Spleen (tissue), 7 donors: ENCODE results near the gene CPXM2.

ENCODE experiments used
- POLR2A ChIP-seq, 3 donors: fragments of 450-650 bp; IDR thresholded peaks; one replicate each; pipeline ENCODE4 v1.5.1; 2017; ENCODE audit warnings: antibody characterized with exemption in 3 of 3, mild to moderate bottlenecking in 1 of 3
- TF ChIP-seq, protein P1 (sequence below), 11 experiments: fragments of 200-600 bp in 7 of 11; fragments of 450-650 bp in 4 of 11; sonication (generic) in 4 of 11; IDR thresholded peaks in 8 of 11; conservative IDR thresholded peaks in 3 of 11; 1 replicate in 7 of 11; 2 replicates in 4 of 11; pipeline versions ENCODE4 v1.4.0 to v1.8.0; 2016 to 2021; ENCODE audit warnings: antibody characterized with exemption in 11 of 11, inconsistent platforms in 4 of 11, mild to moderate bottlenecking in 1 of 11
- donor health status: DM: no; HTN: no; CAD: no; lungs with moderate emphysema.
- donor health status: DM: no; HTN: no; CAD: no.
- donor health status: DM: no; HTN: no; CAD: no.

DNA sequence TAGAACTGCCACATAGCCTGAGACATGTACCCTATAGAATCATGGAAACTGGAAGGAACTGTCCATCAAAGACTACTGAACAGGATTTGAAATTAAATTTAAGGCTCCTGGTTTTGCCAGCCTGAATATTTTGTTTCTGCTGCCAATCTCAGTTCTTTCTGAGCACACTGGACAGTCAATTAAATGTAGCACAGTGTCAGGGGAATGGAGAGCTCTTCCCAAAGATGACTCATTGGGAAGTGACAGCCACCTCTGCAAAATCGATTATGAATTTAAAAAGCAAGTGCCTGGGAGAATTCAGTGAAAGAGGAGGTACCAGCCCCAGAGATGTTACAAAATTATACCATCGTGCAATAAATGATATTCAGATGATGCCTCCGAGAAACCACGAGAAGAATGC lies 47.8 kb downstream of the CPXM2 start:
- TF ChIP-seq, protein P1, sequence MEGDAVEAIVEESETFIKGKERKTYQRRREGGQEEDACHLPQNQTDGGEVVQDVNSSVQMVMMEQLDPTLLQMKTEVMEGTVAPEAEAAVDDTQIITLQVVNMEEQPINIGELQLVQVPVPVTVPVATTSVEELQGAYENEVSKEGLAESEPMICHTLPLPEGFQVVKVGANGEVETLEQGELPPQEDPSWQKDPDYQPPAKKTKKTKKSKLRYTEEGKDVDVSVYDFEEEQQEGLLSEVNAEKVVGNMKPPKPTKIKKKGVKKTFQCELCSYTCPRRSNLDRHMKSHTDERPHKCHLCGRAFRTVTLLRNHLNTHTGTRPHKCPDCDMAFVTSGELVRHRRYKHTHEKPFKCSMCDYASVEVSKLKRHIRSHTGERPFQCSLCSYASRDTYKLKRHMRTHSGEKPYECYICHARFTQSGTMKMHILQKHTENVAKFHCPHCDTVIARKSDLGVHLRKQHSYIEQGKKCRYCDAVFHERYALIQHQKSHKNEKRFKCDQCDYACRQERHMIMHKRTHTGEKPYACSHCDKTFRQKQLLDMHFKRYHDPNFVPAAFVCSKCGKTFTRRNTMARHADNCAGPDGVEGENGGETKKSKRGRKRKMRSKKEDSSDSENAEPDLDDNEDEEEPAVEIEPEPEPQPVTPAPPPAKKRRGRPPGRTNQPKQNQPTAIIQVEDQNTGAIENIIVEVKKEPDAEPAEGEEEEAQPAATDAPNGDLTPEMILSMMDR (IDR thresholded peaks at IDR 0.05 in 8 of 11, conservative IDR thresholded peaks at IDR 0.05 in 3 of 11), result no peak
- TF ChIP-seq POLR2A (IDR thresholded peaks at IDR 0.05), result no peak
